Endothelial cell of umbilical vein (primary cell): Measurements from ENCODE around the gene ZNF644. TPM values are rescaled to one million over a fixed set of nuclear protein-coding genes. Genes with fewer than 3 reads are reported as not detected.

Experiments
- BruUV-seq: library from RNA; stranded (reverse); fragments of 400-500 nt; replicated peaks from 2 replicates; lab custom pipeline; 2021; lab: Mats Ljungman, UMichigan
- CTCF ChIA-PET: fragments of 300-600, 350-600 bp; sonication (Branson Sonifier 250); formaldehyde crosslinking; loops from one replicate; lab custom pipeline; 2021; ENCODE audit warnings: antibody characterized with exemption, inconsistent platforms; lab: Charles Lee
- POLR2A ChIA-PET: fragments of 300-600, 350-600 bp; sonication (Branson Sonifier 250); formaldehyde crosslinking; loops from one replicate; lab custom pipeline; 2021; ENCODE audit warnings: antibody characterized with exemption, inconsistent platforms; lab: Charles Lee
- DNase-seq: peaks from one replicate; pipeline ENCODE4 v3.0.0-alpha.2; 2011; ENCODE audit warnings: low read depth, low spot score
- FAIRE-seq: peaks from 2 replicates; lab custom pipeline; 2011; peaks lifted over from hg19 to GRCh38; lab: Jason Lieb, UNC
- H2AFZ ChIP-seq: 2 replicates; pipeline ENCODE4 v1.6.0; 2012; ENCODE audit warnings: low read depth, low read length, control low read depth, inconsistent platforms
- H3K27ac ChIP-seq: 2 replicates; pipeline ENCODE4 v1.5.1; 2011; ENCODE audit warnings: low read depth, mild to moderate bottlenecking, control low read depth, low read length, moderate library complexity; ENCODE audit not compliant: insufficient read depth
- H3K27me3 ChIP-seq, 2 experiments: 2 replicates each; pipeline versions ENCODE4 v1.6.0 to v1.6.1; 2011; ENCODE audit warnings: low read length in 2 of 2, mixed read lengths in 1 of 2; ENCODE audit not compliant: control insufficient read depth in 2 of 2, insufficient read depth in 2 of 2
- H3K36me3 ChIP-seq, 2 experiments: 2 replicates in 1 of 2; 3 replicates in 1 of 2; pipeline ENCODE4 v1.5.1; 2011; ENCODE audit warnings: low read length in 2 of 2, mild to moderate bottlenecking in 1 of 2, moderate library complexity in 1 of 2; ENCODE audit not compliant: control insufficient read depth in 2 of 2, insufficient read depth in 2 of 2; ENCODE audit errors: extremely low read depth in 1 of 2
- H3K4me1 ChIP-seq: 3 replicates; pipeline ENCODE4 v1.5.1; 2011; ENCODE audit warnings: mild to moderate bottlenecking, low read length; ENCODE audit not compliant: control insufficient read depth, insufficient read depth; ENCODE audit errors: extremely low read depth
- H3K4me2 ChIP-seq: 2 replicates; pipeline ENCODE4 v1.6.1; 2011; ENCODE audit warnings: low read length, control low read depth, mixed read lengths; ENCODE audit not compliant: insufficient read depth
- H3K4me3 ChIP-seq, 3 experiments: fragments of 200-600 bp in 1 of 3; sonication (generic), shearing (Covaris generic) in 1 of 3; replicated peaks in 1 of 3; 2 replicates each; pipeline ENCODE4 v1.5.1; 2011 to 2016; ENCODE audit warnings: control low read depth in 3 of 3, low read length in 3 of 3, mild to moderate bottlenecking in 2 of 3, inconsistent platforms in 1 of 3, low read depth in 1 of 3, moderate library complexity in 1 of 3; ENCODE audit not compliant: insufficient read depth in 1 of 3
- H3K79me2 ChIP-seq: 2 replicates; pipeline ENCODE4 v1.6.0; 2012; ENCODE audit warnings: low read length, inconsistent platforms; ENCODE audit not compliant: control insufficient read depth, insufficient read depth
- H3K9ac ChIP-seq: replicated peaks from 2 replicates; pipeline ENCODE3; 2011; ENCODE audit warnings: low read length, control low read depth; ENCODE audit not compliant: insufficient read depth; ENCODE audit errors: extremely low read depth
- H3K9me1 ChIP-seq: replicated peaks from 3 replicates; pipeline ENCODE4 v1.6.0; 2011; ENCODE audit warnings: mild to moderate bottlenecking, low read length; ENCODE audit not compliant: control insufficient read depth, insufficient read depth; ENCODE audit errors: extremely low read depth
- H3K9me3 ChIP-seq: replicated peaks from 2 replicates; pipeline ENCODE4 v1.5.1; 2012; ENCODE audit warnings: low read length, inconsistent platforms; ENCODE audit not compliant: control insufficient read depth, insufficient read depth
- H4K20me1 ChIP-seq: replicated peaks from 2 replicates; pipeline ENCODE3; 2011; ENCODE audit warnings: mild to moderate bottlenecking, low read length; ENCODE audit not compliant: control insufficient read depth, insufficient read depth; ENCODE audit errors: extremely low read depth
- EZH2 ChIP-seq: IDR thresholded peaks from 2 replicates; pipeline ENCODE4 v1.6.1; 2012; ENCODE audit warnings: borderline replicate concordance, low read depth, mild to moderate bottlenecking, moderate library complexity, low read length, inconsistent platforms; ENCODE audit not compliant: severe bottlenecking
- FOS ChIP-seq: IDR thresholded peaks from 2 replicates; pipeline ENCODE4 v1.6.1; 2011; ENCODE audit warnings: mild to moderate bottlenecking, low read length, moderate library complexity, borderline replicate concordance; ENCODE audit not compliant: insufficient read depth
- JUN ChIP-seq: IDR thresholded peaks from 2 replicates; pipeline ENCODE4 v1.6.1; 2011; ENCODE audit warnings: borderline replicate concordance, low read depth; ENCODE audit not compliant: insufficient read length, insufficient read depth
- MYC ChIP-seq: IDR thresholded peaks from one replicate; pipeline ENCODE4 v1.6.1; 2011; ENCODE audit warnings: mild to moderate bottlenecking, low read depth, low read length
- POLR2AphosphoS5 ChIP-seq: IDR thresholded peaks from 2 replicates; pipeline ENCODE4 v1.6.1; 2012; ENCODE audit warnings: low read depth, mild to moderate bottlenecking, control low read depth, low read length, moderate library complexity; ENCODE audit not compliant: insufficient read depth
- dilution Hi-C: fragments of 300-500 bp; cut with MboI; formaldehyde crosslinking; loops from one replicate; pipeline ENCODE4 v1.15.0; 2019; ENCODE audit warnings: low sequenced_read_pairs; ENCODE audit not compliant: extremely low pct_ligation_motif_present
- intact Hi-C: fragments of 100-400 bp; cut with micrococcal nuclease; formaldehyde crosslinking; loops from one replicate; pipeline ENCODE4 v1.10.0; 2022
- polyA plus RNA-seq, 4 experiments: library from polyadenylated mRNA; depleted of rRNA in 3 of 4; stranded (reverse) in 3 of 4; unstranded in 1 of 4; fragments of >200 nt; gene quantifications; 2 replicates each; pipeline versions ENCODE4 v1.2.1 to v1.2.3, GENCODE V29; 2011 to 2012; ENCODE audit warnings: missing spikeins in 1 of 4
- total RNA-seq: library from RNA; stranded (reverse); gene quantifications from 2 replicates; pipeline ENCODE4 v1.2.3, GENCODE V29; 2021
- TF ChIP-seq, protein P1 (sequence below), 2 donors: IDR thresholded peaks; 1 replicate in 1 of 2; 2 replicates in 1 of 2; pipeline ENCODE4 v1.5.1; 2011; ENCODE audit warnings: low read length in 2 of 2, mild to moderate bottlenecking in 2 of 2, moderate library complexity in 2 of 2, control low read depth in 1 of 2, inconsistent platforms in 1 of 2, low read depth in 1 of 2; ENCODE audit not compliant: insufficient read depth in 1 of 2; ENCODE audit errors: extremely low read depth in 1 of 2
- TF ChIP-seq, protein P2 (sequence below): IDR thresholded peaks from 2 replicates; pipeline ENCODE4 v1.6.1; 2011; ENCODE audit not compliant: insufficient read depth, insufficient read length

Gene ZNF644
- total and polyA plus RNA-seq, 2 donors (not counting 3 experiments of a cell fraction or from before 2014, with no cell fraction given), result 7.2 to 47.0 TPM

DNA sequence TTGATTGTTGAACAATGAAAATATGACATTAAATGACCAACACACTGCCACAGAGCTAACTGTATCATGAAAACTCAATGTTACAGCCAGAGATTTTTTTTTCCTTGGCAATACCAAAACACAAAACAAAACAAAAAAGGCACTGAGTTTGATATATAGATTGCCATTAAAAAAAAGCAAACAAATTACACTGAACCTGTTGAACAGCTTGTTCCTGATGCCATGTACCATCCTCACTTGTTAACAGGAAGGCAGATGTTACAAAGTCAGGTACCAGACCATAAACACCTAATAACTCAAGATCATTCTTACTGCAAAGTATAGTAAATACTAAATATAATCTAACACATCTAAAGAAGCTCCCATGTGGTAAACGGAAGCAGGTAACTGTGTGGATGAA is 75.2 kb downstream of the ZNF644 start:
- Histone ChIP-seq H3K9me1 (no peaks in the 10 kb centered on the region), H3K79me2 (peaks cover 47% of the 10 kb centered on the region), H2AFZ (no peak overlapping the region), H3K27me3 (no peaks in the 10 kb centered on the region), H3K9me3 (no peaks in the 10 kb centered on the region), H3K4me2 (no peak overlapping the region), H3K4me1 (no peaks in the 10 kb centered on the region), H3K9ac (no peak overlapping the region), H3K4me3 (no peak overlapping the region), H3K36me3 (no peaks in the 10 kb centered on the region), H3K27ac (no peak overlapping the region), H4K20me1 (peaks cover 3% of the 10 kb centered on the region)
- DNase-seq, result no peak
- intact Hi-C loops (no loop called here), dilution Hi-C loops (no loop called here)
- ChIA-PET CTCF (no interaction called here), POLR2A (no interaction called here)
- no TSS peak for BruUV-seq
- no peak for FAIRE-seq
- TF ChIP-seq, protein P1, sequence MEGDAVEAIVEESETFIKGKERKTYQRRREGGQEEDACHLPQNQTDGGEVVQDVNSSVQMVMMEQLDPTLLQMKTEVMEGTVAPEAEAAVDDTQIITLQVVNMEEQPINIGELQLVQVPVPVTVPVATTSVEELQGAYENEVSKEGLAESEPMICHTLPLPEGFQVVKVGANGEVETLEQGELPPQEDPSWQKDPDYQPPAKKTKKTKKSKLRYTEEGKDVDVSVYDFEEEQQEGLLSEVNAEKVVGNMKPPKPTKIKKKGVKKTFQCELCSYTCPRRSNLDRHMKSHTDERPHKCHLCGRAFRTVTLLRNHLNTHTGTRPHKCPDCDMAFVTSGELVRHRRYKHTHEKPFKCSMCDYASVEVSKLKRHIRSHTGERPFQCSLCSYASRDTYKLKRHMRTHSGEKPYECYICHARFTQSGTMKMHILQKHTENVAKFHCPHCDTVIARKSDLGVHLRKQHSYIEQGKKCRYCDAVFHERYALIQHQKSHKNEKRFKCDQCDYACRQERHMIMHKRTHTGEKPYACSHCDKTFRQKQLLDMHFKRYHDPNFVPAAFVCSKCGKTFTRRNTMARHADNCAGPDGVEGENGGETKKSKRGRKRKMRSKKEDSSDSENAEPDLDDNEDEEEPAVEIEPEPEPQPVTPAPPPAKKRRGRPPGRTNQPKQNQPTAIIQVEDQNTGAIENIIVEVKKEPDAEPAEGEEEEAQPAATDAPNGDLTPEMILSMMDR (IDR thresholded peaks at IDR 0.05; ENCODE audit: extremely low read depth in 1 of 2, insufficient read depth in 1 of 2, low read depth in 1 of 2, low read length in 2 of 2), result no peak
- TF ChIP-seq MYC (no peak), FOS (no peak), JUN (no peak), EZH2 (no peak), POLR2AphosphoS5 (no peak)
- TF ChIP-seq, protein P2, sequence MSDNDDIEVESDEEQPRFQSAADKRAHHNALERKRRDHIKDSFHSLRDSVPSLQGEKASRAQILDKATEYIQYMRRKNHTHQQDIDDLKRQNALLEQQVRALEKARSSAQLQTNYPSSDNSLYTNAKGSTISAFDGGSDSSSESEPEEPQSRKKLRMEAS, result no peak
